Astrocyte of the cerebellum (primary cell): ENCODE results near the gene DNPEP.

ENCODE experiments used
- DNase-seq: peaks from one replicate; pipeline ENCODE4 v3.0.0-alpha.2; 2011; ENCODE audit warnings: low read depth
- H3K4me3 ChIP-seq: 2 replicates; pipeline ENCODE4 v1.5.1; 2011; ENCODE audit warnings: mild to moderate bottlenecking, low read depth, low read length, moderate library complexity
- CTCF ChIP-seq: IDR thresholded peaks from 2 replicates; pipeline ENCODE4 v1.5.1; 2012; ENCODE audit warnings: low read length, low read depth, moderate library complexity, mild to moderate bottlenecking; ENCODE audit errors: missing control alignments
- in situ Hi-C: cut with HindIII; loops from 2 replicates; pipeline ENCODE4 v1.10.0; 2017; ENCODE audit warnings: low sequenced_read_pairs

Gene DNPEP

GRCh38 chr2:219406861-219407230, 19.1 kb upstream of the DNPEP start:
- no peak overlapping the region for H3K4me3 ChIP-seq
- no peak for TF ChIP-seq CTCF
- in situ Hi-C loops, result loop anchor here (25.0 kb wide), 1 partner anchor 130 kb away; the partner anchor contains the start of genes CHPF and TMEM198
- peak; percentile 50 for DNase-seq

GRCh38 chr2:219405958-219406860, 18.5 kb upstream of the DNPEP start:
- TF ChIP-seq CTCF, result no peak
- in situ Hi-C loops, result loop anchor here (25.0 kb wide), 1 partner anchor 131 kb away; the partner anchor contains the start of genes CHPF and TMEM198
- DNase-seq, result no peak
- H3K4me3 ChIP-seq, result no peak overlapping the region

- peak; percentile 19 for TF ChIP-seq CTCF
- H3K4me3 ChIP-seq, result no peak overlapping the region
- in situ Hi-C loops, result loop anchor here (25.0 kb wide), 1 partner anchor 132 kb away; the partner anchor contains the start of genes CHPF and TMEM198
- DNase-seq, result no peak
Observed at GRCh38 chr2:219405451-219405850, 17.7 kb upstream of the DNPEP start.

- DNase-seq, result no peak
- in situ Hi-C loops, result loop anchor here (25.0 kb wide), 1 partner anchor 132 kb away; the partner anchor contains the start of genes CHPF and TMEM198
- TF ChIP-seq CTCF, result no peak
- H3K4me3 ChIP-seq, result no peak overlapping the region
Observed at GRCh38 chr2:219404954-219405353, 17.2 kb upstream of the DNPEP start.

GRCh38 chr2:219404291-219404910, 16.7 kb upstream of the DNPEP start:
- in situ Hi-C loops, result loop anchor here (25.0 kb wide), 1 partner anchor 133 kb away; the partner anchor contains the start of genes CHPF and TMEM198

More at GRCh38 chr2:219404291-219404910, 16.7 kb upstream of the DNPEP start:
- H3K4me3 ChIP-seq, result no peak overlapping the region
- no peak for DNase-seq
- TF ChIP-seq CTCF, result no peak
